ENCODE measurements around the gene GPRC5C. TPM values are rescaled to one million over a fixed set of nuclear protein-coding genes. Genes with fewer than 3 reads are reported as not detected.

GPRC5C gene
- total and polyA plus RNA-seq, 9 of the 15 experiments (the other 6 are each of a cell fraction or from before 2014, with no cell fraction given) = 0.28 to 9.0 (median 4.1) TPM

DNA sequence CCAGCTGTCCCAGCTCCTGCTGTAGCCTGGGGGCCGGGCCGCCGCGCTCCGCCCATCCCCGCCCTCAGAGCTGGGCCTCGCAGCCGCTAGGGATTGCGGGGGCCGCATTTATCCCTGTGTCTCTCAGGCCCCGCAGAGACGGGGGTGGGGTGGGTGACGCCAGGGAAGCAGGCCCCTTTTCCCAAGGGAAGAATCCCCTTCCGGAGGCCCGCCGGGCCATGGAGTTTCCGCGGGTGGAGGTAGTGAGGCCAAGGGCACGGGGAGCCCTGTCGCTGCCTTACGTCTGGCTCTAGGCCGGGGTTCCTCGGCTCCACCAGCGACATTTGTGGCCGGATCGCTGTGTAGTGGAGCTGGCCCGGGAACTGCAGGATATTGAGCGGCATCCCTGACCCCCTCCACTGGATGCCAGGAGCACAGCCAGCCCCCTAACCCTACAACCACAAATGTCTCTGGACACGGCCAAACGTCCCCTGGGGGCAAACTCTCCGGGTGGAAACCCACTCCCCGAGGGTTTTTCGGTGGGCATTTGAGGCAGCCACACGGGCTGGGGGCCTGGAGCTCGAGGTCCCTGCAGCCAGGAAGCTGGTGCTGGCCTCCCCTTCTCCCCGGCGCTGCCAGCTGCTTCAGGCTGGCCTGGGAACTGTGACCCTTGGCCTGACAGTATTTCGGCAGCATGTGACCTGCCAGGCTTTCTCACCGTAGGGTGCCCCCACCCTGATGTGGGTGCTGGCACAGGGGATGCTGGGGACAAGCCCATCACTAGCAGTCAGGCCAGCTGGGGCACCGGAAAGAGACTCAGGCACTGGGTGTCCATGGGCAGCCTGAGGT, 22.5 kb downstream of the GPRC5C start (continued):
- TF ChIP-seq, protein P1, sequence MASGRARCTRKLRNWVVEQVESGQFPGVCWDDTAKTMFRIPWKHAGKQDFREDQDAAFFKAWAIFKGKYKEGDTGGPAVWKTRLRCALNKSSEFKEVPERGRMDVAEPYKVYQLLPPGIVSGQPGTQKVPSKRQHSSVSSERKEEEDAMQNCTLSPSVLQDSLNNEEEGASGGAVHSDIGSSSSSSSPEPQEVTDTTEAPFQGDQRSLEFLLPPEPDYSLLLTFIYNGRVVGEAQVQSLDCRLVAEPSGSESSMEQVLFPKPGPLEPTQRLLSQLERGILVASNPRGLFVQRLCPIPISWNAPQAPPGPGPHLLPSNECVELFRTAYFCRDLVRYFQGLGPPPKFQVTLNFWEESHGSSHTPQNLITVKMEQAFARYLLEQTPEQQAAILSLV (tag; IDR thresholded peaks at IDR 0.05) = no peak
- TF ChIP-seq PPARD (CRISPR knock-in tag; IDR thresholded peaks at IDR 0.05) = no peak
- no peak for TF ChIP-seq ZNF75A (CRISPR knock-in tag; IDR thresholded peaks at IDR 0.05)
- 0 out of 4 replicates have a peak, but pooled peaks of 1 of the 2 experiments have one; percentile 36 for TF ChIP-seq SIN3A (IDR thresholded peaks at IDR 0.05; ENCODE audit: borderline replicate concordance in 2 of 2, control insufficient read depth in 1 of 2, low read depth in 2 of 2, low read length in 2 of 2)
- no peak for TF ChIP-seq TEAD4 (IDR thresholded peaks at IDR 0.05; ENCODE audit: low read length)
- TF ChIP-seq TEAD4 (CRISPR knock-in tag; IDR thresholded peaks at IDR 0.05; ENCODE audit: borderline replicate concordance) = no peak
- TF ChIP-seq NCOA2 (IDR thresholded peaks at IDR 0.05; ENCODE audit: partially characterized antibody in 2 of 2) = no peak
- no peak for TF ChIP-seq GABPB1 (CRISPR knock-in tag; IDR thresholded peaks at IDR 0.05)
- TF ChIP-seq SP2 (IDR thresholded peaks at IDR 0.05; ENCODE audit: extremely low read depth, low read depth, low read length, poor library complexity, severe bottlenecking) = no peak
- no peak for TF ChIP-seq ZNF778 (CRISPR knock-in tag; IDR thresholded peaks at IDR 0.05)
- no peak for TF ChIP-seq FOS (IDR thresholded peaks at IDR 0.05; ENCODE audit: extremely low read depth, insufficient read length)
- TF ChIP-seq, protein P2, sequence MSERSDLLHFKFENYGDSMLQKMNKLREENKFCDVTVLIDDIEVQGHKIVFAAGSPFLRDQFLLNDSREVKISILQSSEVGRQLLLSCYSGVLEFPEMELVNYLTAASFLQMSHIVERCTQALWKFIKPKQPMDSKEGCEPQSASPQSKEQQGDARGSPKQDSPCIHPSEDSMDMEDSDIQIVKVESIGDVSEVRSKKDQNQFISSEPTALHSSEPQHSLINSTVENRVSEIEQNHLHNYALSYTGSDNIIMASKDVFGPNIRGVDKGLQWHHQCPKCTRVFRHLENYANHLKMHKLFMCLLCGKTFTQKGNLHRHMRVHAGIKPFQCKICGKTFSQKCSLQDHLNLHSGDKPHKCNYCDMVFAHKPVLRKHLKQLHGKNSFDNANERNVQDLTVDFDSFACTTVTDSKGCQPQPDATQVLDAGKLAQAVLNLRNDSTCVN (CRISPR knock-in tag; IDR thresholded peaks at IDR 0.05) = no peak
- TF ChIP-seq ZNF436 (CRISPR knock-in tag; IDR thresholded peaks at IDR 0.05) = no peak
- TF ChIP-seq, protein P3, sequence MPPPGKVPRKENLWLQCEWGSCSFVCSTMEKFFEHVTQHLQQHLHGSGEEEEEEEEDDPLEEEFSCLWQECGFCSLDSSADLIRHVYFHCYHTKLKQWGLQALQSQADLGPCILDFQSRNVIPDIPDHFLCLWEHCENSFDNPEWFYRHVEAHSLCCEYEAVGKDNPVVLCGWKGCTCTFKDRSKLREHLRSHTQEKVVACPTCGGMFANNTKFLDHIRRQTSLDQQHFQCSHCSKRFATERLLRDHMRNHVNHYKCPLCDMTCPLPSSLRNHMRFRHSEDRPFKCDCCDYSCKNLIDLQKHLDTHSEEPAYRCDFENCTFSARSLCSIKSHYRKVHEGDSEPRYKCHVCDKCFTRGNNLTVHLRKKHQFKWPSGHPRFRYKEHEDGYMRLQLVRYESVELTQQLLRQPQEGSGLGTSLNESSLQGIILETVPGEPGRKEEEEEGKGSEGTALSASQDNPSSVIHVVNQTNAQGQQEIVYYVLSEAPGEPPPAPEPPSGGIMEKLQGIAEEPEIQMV (tag; conservative IDR thresholded peaks at IDR 0.05; ENCODE audit: low read depth) = no peak
- no peak for TF ChIP-seq NFE2L1 (tag; IDR thresholded peaks at IDR 0.05; ENCODE audit: borderline replicate concordance, low read depth)
- peak; percentile 63 for TF ChIP-seq SAP30 (IDR thresholded peaks at IDR 0.05; ENCODE audit: borderline replicate concordance, insufficient read depth, low read depth, low read length, poor library complexity, severe bottlenecking)
- TF ChIP-seq, protein P4, sequence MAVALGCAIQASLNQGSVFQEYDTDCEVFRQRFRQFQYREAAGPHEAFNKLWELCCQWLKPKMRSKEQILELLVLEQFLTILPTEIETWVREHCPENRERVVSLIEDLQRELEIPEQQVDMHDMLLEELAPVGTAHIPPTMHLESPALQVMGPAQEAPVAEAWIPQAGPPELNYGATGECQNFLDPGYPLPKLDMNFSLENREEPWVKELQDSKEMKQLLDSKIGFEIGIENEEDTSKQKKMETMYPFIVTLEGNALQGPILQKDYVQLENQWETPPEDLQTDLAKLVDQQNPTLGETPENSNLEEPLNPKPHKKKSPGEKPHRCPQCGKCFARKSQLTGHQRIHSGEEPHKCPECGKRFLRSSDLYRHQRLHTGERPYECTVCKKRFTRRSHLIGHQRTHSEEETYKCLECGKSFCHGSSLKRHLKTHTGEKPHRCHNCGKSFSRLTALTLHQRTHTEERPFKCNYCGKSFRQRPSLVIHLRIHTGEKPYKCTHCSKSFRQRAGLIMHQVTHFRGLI (CRISPR knock-in tag; IDR thresholded peaks at IDR 0.05) = no peak
- no peak for TF ChIP-seq CREBBP (IDR thresholded peaks at IDR 0.05; ENCODE audit: low read depth, low read length)
- TF ChIP-seq, protein P5, sequence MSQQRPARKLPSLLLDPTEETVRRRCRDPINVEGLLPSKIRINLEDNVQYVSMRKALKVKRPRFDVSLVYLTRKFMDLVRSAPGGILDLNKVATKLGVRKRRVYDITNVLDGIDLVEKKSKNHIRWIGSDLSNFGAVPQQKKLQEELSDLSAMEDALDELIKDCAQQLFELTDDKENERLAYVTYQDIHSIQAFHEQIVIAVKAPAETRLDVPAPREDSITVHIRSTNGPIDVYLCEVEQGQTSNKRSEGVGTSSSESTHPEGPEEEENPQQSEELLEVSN (IDR thresholded peaks at IDR 0.05; ENCODE audit: borderline replicate concordance in 1 of 2, extremely low read depth in 1 of 2, insufficient read depth in 1 of 2, insufficient read length in 1 of 2, low read depth in 1 of 2, low read length in 1 of 2, poor library complexity in 1 of 2, severe bottlenecking in 1 of 2) = no peak
